Body of pancreas (tissue), 4 donors: ENCODE results near the gene FA2H. TPM values are rescaled to one million over a fixed set of nuclear protein-coding genes. Genes with fewer than 3 reads are reported as not detected.

Experiments used
- ATAC-seq: fragments of 150-250 bp; one replicate; pipeline ENCODE4 v1.9.1; 2016
- DNase-seq, 4 donors: peaks; one replicate each; pipeline ENCODE4 v3.0.0-alpha.2; 2019
- H3K27ac ChIP-seq, 4 donors: fragments of 200-600 bp; sonication (generic); 1 replicate in 3 of 4; 2 replicates in 1 of 4; pipeline versions ENCODE4 v1.5.1 to v1.6.1; 2016 to 2019; ENCODE audit warnings: mild to moderate bottlenecking in 1 of 4, mixed read lengths in 1 of 4, moderate library complexity in 1 of 4
- H3K27me3 ChIP-seq, 2 donors: fragments of 200-600 bp; sonication (generic); one replicate each; pipeline ENCODE4 v1.6.0; 2016; ENCODE audit warnings: mild to moderate bottlenecking in 1 of 2
- H3K36me3 ChIP-seq, 2 donors: fragments of 200-600 bp; sonication (generic); replicated peaks in 1 of 2; 2 replicates each; pipeline ENCODE4 v1.5.1; 2016; ENCODE audit warnings: low read depth in 2 of 2; ENCODE audit not compliant: insufficient read depth in 1 of 2
- H3K4me1 ChIP-seq: fragments of 200-600 bp; sonication (generic); one replicate; pipeline ENCODE4 v1.6.0; 2016
- H3K4me3 ChIP-seq, 2 donors: fragments of 200-600 bp; sonication (generic); 1 replicate in 1 of 2; 2 replicates in 1 of 2; pipeline ENCODE4 v1.5.1; 2016 to 2019
- H3K9me3 ChIP-seq, 3 donors: fragments of 200-600 bp; sonication (generic); 1 replicate in 2 of 3; 2 replicates in 1 of 3; pipeline ENCODE4 v1.5.1; 2016
- POLR2A ChIP-seq, 3 donors: fragments of 450-650 bp; IDR thresholded peaks; one replicate each; pipeline ENCODE4 v1.6.1; 2016; ENCODE audit warnings: antibody characterized with exemption in 3 of 3, mild to moderate bottlenecking in 2 of 3
- WGBS, 2 donors: methylation state at CpG; one replicate each; pipeline ENCODE4 v1.1.5; 2017; 5-methylcytosine and 5-hydroxymethylcytosine counted together
- intact Hi-C: fragments of 100-400 bp; cut with DNase I; formaldehyde crosslinking; loops from one replicate; pipeline ENCODE4 v1.15.1; 2023
- total RNA-seq, 2 donors: library from RNA; depleted of rRNA; stranded (reverse); fragments of >200 nt; gene quantifications; one replicate each; pipeline ENCODE4 v1.1.0, GENCODE V29; 2016
- TF ChIP-seq, protein P1 (sequence below), 7 experiments: fragments of 450-650 bp in 4 of 7; fragments of 200-600 bp in 3 of 7; sonication (generic) in 3 of 7; IDR thresholded peaks; one replicate each; pipeline ENCODE4 v1.5.1; 2016 to 2019; ENCODE audit warnings: antibody characterized with exemption in 7 of 7

Gene FA2H
- total RNA-seq, 2 donors from 2014 or later: 3.3 to 5.4 TPM

DNA sequence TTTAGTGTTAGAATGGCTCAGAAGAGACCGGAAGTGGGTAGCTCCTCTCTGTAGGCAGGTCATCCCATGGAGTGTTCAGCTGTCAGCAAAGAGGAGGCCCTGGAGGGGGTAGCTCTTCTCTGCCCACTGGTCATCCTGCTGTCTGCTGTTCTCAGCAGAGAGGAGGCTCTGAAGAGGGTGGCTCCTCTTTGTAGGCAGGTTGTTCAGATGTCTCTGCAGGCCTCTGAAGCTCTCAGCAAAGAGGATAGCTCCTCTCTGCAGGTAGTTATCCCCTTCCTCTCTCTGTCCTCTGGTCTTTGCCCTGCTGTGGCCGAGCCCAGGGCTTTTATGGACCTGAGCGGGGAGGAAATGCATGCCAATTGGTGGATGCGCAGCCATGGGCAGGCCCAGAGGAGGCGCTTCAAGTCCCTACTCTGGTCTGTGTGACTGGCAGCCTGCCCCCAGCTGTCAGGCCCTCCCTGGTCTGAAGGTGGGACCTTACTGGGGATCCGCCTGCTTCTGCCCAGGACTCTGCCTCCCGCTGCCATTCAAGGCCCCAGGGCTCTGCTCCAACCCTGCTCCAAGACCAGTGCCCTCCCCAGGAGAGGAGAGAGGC is 32.5 kb upstream of the FA2H start:
- Histone ChIP-seq H3K27me3 (no peaks in the 10 kb centered on the region), H3K9me3 (no peaks in the 10 kb centered on the region), H3K36me3 (no peaks in the 10 kb centered on the region), H3K4me1 (no peaks in the 10 kb centered on the region), H3K4me3 (no peak overlapping the region), H3K27ac (no peak overlapping the region)
- intact Hi-C loops: no loop called here
- TF ChIP-seq, protein P1, sequence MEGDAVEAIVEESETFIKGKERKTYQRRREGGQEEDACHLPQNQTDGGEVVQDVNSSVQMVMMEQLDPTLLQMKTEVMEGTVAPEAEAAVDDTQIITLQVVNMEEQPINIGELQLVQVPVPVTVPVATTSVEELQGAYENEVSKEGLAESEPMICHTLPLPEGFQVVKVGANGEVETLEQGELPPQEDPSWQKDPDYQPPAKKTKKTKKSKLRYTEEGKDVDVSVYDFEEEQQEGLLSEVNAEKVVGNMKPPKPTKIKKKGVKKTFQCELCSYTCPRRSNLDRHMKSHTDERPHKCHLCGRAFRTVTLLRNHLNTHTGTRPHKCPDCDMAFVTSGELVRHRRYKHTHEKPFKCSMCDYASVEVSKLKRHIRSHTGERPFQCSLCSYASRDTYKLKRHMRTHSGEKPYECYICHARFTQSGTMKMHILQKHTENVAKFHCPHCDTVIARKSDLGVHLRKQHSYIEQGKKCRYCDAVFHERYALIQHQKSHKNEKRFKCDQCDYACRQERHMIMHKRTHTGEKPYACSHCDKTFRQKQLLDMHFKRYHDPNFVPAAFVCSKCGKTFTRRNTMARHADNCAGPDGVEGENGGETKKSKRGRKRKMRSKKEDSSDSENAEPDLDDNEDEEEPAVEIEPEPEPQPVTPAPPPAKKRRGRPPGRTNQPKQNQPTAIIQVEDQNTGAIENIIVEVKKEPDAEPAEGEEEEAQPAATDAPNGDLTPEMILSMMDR (IDR thresholded peaks at IDR 0.05): no peak
- no peak for TF ChIP-seq POLR2A (IDR thresholded peaks at IDR 0.05)
- WGBS, 2 donors: 90 to 100% methylated on average over 1 to 7 of the region's 7 CpGs
- DNase-seq (no peak), ATAC-seq (no peak)

DNA sequence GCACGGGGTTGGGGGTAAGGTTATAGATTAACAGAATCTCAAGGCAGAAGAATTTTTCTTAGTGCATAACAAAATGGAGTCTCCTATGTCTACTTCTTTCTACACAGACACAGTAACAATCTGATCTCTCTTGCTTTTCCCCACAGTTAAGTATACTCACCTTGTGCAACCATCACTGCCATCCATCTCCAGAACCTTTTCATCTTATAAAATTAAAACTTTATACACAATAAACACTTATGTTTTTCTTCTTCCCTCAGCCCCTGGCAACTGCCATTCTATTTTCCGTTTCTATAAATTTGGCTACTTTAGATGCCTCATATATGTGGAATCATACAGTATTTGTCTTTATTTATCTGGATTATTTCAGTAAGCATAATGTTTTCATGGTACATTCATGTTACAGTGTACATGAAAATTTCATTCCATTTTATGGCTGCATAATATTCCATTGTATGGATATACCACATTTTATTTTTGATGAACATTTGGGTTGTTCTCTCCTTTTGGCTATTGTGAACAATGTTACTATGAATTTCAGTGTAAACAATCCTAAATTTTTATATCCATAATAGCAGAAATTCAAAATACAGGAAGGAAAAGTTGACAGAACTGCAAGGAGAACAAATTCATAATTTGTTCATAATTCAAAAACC is 25.7 kb upstream of the FA2H start:
- H3K4me1 ChIP-seq: no peaks in the 10 kb centered on the region
- no peak for ATAC-seq
- H3K27me3 ChIP-seq: no peaks in the 10 kb centered on the region
- DNase-seq: no peak
- no peaks in the 10 kb centered on the region for H3K9me3 ChIP-seq
- H3K4me3 ChIP-seq: no peak overlapping the region
- no peak overlapping the region for H3K27ac ChIP-seq
- H3K36me3 ChIP-seq: no peaks in the 10 kb centered on the region
- intact Hi-C loops: no loop called here
- TF ChIP-seq, protein P1 (IDR thresholded peaks at IDR 0.05): no peak
- TF ChIP-seq POLR2A (IDR thresholded peaks at IDR 0.05): no peak
- 53 to 63% methylated on average over 2 of the region's 2 CpGs for WGBS, 2 donors

DNA sequence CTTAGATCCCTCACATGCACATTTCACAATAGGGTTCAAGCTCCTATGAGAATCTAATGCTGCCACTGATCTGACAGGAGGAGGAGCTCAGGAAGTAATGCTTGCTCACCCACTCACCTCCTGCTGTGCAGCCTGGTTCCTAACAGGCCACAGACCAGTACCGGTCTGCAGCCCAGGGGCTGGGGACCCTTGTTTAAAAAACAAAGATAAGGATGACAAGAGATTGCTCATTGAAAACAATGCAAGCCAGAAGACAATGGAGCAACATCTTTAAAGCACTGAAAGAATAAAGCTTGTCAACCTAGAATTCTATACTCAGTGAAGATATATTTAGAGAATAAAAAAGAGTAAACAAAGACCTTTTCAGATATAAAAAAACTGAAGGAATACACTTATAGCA is 22.8 kb upstream of the FA2H start:
- intact Hi-C loops: no loop called here
- no peaks in the 10 kb centered on the region for H3K9me3 ChIP-seq
- H3K4me1 ChIP-seq: no peaks in the 10 kb centered on the region
- DNase-seq: no peak
- H3K36me3 ChIP-seq: no peaks in the 10 kb centered on the region
- no peak for ATAC-seq
- 43 to 67% methylated on average over 1 of the region's 1 CpG for WGBS, 2 donors
- H3K27ac ChIP-seq: no peak overlapping the region
- no peaks in the 10 kb centered on the region for H3K27me3 ChIP-seq
- no peak for TF ChIP-seq POLR2A (IDR thresholded peaks at IDR 0.05)
- TF ChIP-seq, protein P1 (IDR thresholded peaks at IDR 0.05): no peak
- H3K4me3 ChIP-seq: no peak overlapping the region

DNA sequence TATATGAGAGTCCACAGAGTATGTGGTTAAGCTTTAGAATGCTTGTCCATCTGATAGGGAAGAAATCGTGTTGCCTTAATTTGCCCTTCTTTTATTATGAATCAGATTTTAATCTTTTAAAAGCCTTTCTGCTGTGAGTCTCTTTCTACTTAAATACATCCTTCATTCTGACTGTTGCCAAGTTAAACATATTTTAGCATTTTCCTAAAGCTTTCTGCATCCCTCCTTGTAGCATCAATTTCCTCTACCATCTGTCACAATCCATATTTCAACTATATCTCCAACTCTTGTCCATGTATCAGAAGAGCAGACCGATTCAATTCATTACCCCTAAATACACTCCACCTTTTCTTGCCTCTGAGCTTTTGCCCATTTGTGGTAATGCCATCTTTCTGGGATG is 20.5 kb upstream of the FA2H start:
- H3K27ac ChIP-seq: no peak overlapping the region
- H3K36me3 ChIP-seq: no peaks in the 10 kb centered on the region
- ATAC-seq (no peak), DNase-seq (no peak)
- H3K4me3 ChIP-seq: no peak overlapping the region
- no peaks in the 10 kb centered on the region for H3K4me1 ChIP-seq
- 47 to 67% methylated on average over 2 of the region's 2 CpGs for WGBS, 2 donors
- intact Hi-C loops: no loop called here
- no peaks in the 10 kb centered on the region for H3K9me3 ChIP-seq
- no peak for TF ChIP-seq POLR2A (IDR thresholded peaks at IDR 0.05)
- TF ChIP-seq, protein P1 (IDR thresholded peaks at IDR 0.05): no peak
- H3K27me3 ChIP-seq: no peaks in the 10 kb centered on the region

DNA sequence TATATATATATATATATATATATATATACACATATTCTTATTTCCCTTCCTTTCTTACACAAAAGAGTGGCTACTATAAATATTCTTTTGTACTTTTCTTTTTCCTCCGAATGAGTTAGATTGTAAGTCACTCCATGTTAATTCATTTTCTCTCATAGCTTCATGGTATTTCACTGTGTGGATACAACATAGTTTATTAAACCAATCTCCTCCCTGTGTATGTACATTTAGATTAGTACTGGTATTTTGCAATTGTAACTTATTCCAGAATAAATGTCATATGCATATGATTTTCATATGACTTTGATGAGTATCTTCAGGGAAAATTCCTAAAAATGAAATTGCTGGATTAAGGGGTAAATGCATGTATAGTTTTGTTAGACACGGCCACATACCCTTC is 20.0 kb upstream of the FA2H start:
- no peak for ATAC-seq
- Histone ChIP-seq H3K27me3 (no peaks in the 10 kb centered on the region), H3K4me3 (no peak overlapping the region), H3K27ac (no peak overlapping the region), H3K4me1 (no peaks in the 10 kb centered on the region), H3K36me3 (no peaks in the 10 kb centered on the region), H3K9me3 (no peaks in the 10 kb centered on the region)
- WGBS, 2 donors: 45 to 64% methylated on average over 2 of the region's 2 CpGs
- intact Hi-C loops: no loop called here
- no peak for TF ChIP-seq POLR2A (IDR thresholded peaks at IDR 0.05)
- TF ChIP-seq, protein P1 (IDR thresholded peaks at IDR 0.05): no peak
- no peak for DNase-seq
